Measurements from ENCODE around the gene C4BPA.
A peak's percentile ranks its signal among the peaks of the same experiment; 100 is the strongest.

Gene C4BPA

GRCh38 chr1:207103892-207104373 is at the start of gene C4BPA:
Gene C4BPA, plus strand, starts transcription at chr1:207104233. Its CDS starts 8,793 bp downstream, at chr1:207113026.
- no peak for DNase-seq

GRCh38 chr1:207054491-207054890 is 49.5 kb upstream of the C4BPA start:
- DNase-seq = no peak

GRCh38 chr1:207055386-207056001 is 48.5 kb upstream of the C4BPA start:
- DNase-seq = no peak

GRCh38 chr1:207056673-207057072 is 47.4 kb upstream of the C4BPA start:
- DNase-seq = no peak

GRCh38 chr1:207058252-207058651 is 45.8 kb upstream of the C4BPA start:
- DNase-seq = no peak

GRCh38 chr1:207058878-207059867 is 44.9 kb upstream of the C4BPA start:
- DNase-seq = peak; percentile 63

- DNase-seq = no peak
These were observed 44.2 kb upstream of the C4BPA start for GRCh38 chr1:207059881-207060280.

- no peak for DNase-seq
These were observed 43.4 kb upstream of the C4BPA start for GRCh38 chr1:207060596-207060995.

- DNase-seq = no peak
These were observed 42.0 kb upstream of the C4BPA start for GRCh38 chr1:207062058-207062457.

GRCh38 chr1:207063014-207063413 is 41.0 kb upstream of the C4BPA start:
- DNase-seq = no peak

GRCh38 chr1:207064561-207064960 is 39.5 kb upstream of the C4BPA start:
- DNase-seq = no peak

GRCh38 chr1:207067185-207067584 is 36.8 kb upstream of the C4BPA start:
- no peak for DNase-seq

- no peak for DNase-seq
These were observed 36.4 kb upstream of the C4BPA start for GRCh38 chr1:207067665-207068064.

- no peak for DNase-seq
These were observed 35.0 kb upstream of the C4BPA start for GRCh38 chr1:207069061-207069460.

- no peak for DNase-seq
These were observed 34.1 kb upstream of the C4BPA start for GRCh38 chr1:207069858-207070506.

- no peak for DNase-seq
These were observed 33.2 kb upstream of the C4BPA start for GRCh38 chr1:207070811-207071210.

GRCh38 chr1:207071426-207071825 is 32.6 kb upstream of the C4BPA start:
- no peak for DNase-seq

- no peak for DNase-seq
These were observed 31.8 kb upstream of the C4BPA start for GRCh38 chr1:207072233-207072632.

- DNase-seq = no peak
These were observed 29.9 kb upstream of the C4BPA start for GRCh38 chr1:207073906-207074820.

GRCh38 chr1:207076181-207076955 is 27.7 kb upstream of the C4BPA start:
- DNase-seq = no peak

GRCh38 chr1:207077012-207077411 is 27.0 kb upstream of the C4BPA start:
- no peak for DNase-seq
